ENCODE data around the gene GRIN3B. TPM values are rescaled to one million over a fixed set of nuclear protein-coding genes. Genes with fewer than 3 reads are reported as not detected.
A peak's percentile ranks its signal among the peaks of the same experiment; 100 is the strongest.

The GRIN3B gene
- total and polyA plus RNA-seq, 9 of the 15 experiments (the other 6 are each of a cell fraction or from before 2014, with no cell fraction given) = 0.06 to 0.95 (median 0.19) TPM; not detected in 6

DNA sequence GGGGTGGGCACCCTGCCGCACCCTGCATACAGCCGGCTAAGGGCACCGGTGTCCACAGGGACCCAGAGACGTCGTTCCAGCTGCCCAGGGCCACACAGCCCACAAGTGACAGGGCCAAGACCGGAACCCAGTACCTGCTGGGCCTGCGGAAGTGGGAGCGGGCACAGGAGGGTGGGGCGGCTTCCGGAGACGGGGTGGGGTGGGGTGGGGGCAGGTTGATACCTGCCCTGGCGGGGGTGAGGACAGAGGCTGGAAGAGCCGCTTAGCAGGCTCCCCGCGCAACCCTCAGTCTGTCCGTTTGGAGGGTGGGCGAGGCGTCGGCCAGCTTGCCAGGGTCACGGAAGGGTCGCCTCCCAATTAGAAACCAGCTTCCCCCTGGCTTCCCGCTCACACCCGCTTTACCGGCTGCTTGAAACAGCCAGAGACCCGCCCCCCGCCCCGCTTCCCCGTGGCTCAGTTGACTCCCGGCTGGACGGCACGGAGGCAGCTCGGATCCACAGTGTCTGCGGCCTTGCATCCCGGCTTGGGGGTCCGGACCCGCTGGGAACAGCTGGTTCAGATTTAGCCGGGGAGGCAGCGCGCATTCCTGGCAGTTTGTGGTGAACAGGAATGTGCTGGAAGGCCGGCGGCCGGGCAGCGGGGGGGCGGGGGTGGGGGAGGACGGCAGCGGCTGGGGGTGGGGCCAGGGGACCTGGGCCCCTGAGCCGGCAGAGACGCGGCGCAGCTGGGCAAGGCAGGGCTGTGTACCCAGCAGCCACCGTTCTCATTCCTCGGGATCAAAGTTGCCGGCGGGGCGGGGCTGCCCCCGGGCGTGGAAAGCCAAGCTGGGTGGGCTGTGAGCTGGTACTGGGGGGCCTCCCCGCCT lies 28.1 kb downstream of the GRIN3B start (continued):
- TF ChIP-seq, protein P1, sequence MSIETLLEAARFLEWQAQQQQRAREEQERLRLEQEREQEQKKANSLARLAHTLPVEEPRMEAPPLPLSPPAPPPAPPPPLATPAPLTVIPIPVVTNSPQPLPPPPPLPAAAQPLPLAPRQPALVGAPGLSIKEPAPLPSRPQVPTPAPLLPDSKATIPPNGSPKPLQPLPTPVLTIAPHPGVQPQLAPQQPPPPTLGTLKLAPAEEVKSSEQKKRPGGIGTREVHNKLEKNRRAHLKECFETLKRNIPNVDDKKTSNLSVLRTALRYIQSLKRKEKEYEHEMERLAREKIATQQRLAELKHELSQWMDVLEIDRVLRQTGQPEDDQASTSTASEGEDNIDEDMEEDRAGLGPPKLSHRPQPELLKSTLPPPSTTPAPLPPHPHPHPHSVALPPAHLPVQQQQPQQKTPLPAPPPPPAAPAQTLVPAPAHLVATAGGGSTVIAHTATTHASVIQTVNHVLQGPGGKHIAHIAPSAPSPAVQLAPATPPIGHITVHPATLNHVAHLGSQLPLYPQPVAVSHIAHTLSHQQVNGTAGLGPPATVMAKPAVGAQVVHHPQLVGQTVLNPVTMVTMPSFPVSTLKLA (conservative IDR thresholded peaks at IDR 0.05) = peak in 1 of 2 experiments; percentile 65; a peak in 2 of 4 replicates
- TF ChIP-seq CEBPG (CRISPR knock-in tag; IDR thresholded peaks at IDR 0.05) = no peak
- TF ChIP-seq CEBPG (tag; conservative IDR thresholded peaks at IDR 0.05 in 1 of 2, IDR thresholded peaks at IDR 0.05 in 1 of 2) = no peak
- TF ChIP-seq PURB (CRISPR knock-in tag; IDR thresholded peaks at IDR 0.05; ENCODE audit: low read depth) = no peak
- TF ChIP-seq, protein P2, sequence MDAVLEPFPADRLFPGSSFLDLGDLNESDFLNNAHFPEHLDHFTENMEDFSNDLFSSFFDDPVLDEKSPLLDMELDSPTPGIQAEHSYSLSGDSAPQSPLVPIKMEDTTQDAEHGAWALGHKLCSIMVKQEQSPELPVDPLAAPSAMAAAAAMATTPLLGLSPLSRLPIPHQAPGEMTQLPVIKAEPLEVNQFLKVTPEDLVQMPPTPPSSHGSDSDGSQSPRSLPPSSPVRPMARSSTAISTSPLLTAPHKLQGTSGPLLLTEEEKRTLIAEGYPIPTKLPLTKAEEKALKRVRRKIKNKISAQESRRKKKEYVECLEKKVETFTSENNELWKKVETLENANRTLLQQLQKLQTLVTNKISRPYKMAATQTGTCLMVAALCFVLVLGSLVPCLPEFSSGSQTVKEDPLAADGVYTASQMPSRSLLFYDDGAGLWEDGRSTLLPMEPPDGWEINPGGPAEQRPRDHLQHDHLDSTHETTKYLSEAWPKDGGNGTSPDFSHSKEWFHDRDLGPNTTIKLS (IDR thresholded peaks at IDR 0.05; ENCODE audit: borderline replicate concordance, low read depth) = no peak
- no peak for TF ChIP-seq CSDE1 (IDR thresholded peaks at IDR 0.05)
- no peak for TF ChIP-seq ZNF121 (CRISPR knock-in tag; conservative IDR thresholded peaks at IDR 0.05)
- no peak for TF ChIP-seq ARNT (IDR thresholded peaks at IDR 0.05)
- TF ChIP-seq PPARD (CRISPR knock-in tag; IDR thresholded peaks at IDR 0.05) = no peak
- TF ChIP-seq NFIX (CRISPR knock-in tag; IDR thresholded peaks at IDR 0.05; ENCODE audit: low read depth) = no peak
- no peak for TF ChIP-seq ZNF75A (CRISPR knock-in tag; IDR thresholded peaks at IDR 0.05)
- no peak for TF ChIP-seq TEAD2 (tag; IDR thresholded peaks at IDR 0.05)
- no peak for TF ChIP-seq ZNF347 (CRISPR knock-in tag; IDR thresholded peaks at IDR 0.05; ENCODE audit: low read depth)
- TF ChIP-seq NFYB (IDR thresholded peaks at IDR 0.05; ENCODE audit: extremely low read depth, insufficient read length) = no peak
- TF ChIP-seq, protein P3, sequence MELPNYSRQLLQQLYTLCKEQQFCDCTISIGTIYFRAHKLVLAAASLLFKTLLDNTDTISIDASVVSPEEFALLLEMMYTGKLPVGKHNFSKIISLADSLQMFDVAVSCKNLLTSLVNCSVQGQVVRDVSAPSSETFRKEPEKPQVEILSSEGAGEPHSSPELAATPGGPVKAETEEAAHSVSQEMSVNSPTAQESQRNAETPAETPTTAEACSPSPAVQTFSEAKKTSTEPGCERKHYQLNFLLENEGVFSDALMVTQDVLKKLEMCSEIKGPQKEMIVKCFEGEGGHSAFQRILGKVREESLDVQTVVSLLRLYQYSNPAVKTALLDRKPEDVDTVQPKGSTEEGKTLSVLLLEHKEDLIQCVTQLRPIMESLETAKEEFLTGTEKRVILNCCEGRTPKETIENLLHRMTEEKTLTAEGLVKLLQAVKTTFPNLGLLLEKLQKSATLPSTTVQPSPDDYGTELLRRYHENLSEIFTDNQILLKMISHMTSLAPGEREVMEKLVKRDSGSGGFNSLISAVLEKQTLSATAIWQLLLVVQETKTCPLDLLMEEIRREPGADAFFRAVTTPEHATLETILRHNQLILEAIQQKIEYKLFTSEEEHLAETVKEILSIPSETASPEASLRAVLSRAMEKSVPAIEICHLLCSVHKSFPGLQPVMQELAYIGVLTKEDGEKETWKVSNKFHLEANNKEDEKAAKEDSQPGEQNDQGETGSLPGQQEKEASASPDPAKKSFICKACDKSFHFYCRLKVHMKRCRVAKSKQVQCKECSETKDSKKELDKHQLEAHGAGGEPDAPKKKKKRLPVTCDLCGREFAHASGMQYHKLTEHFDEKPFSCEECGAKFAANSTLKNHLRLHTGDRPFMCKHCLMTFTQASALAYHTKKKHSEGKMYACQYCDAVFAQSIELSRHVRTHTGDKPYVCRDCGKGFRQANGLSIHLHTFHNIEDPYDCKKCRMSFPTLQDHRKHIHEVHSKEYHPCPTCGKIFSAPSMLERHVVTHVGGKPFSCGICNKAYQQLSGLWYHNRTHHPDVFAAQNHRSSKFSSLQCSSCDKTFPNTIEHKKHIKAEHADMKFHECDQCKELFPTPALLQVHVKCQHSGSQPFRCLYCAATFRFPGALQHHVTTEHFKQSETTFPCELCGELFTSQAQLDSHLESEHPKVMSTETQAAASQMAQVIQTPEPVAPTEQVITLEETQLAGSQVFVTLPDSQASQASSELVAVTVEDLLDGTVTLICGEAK (IDR thresholded peaks at IDR 0.05) = peak; percentile 84
- TF ChIP-seq, protein P3 (CRISPR knock-in tag; IDR thresholded peaks at IDR 0.05) = no peak

Data from K562 (cell line).